Measurements from ENCODE around the gene EXOC5.

Gene EXOC5

GRCh38 chr14:57161583-57162234, 107.0 kb downstream of the EXOC5 start:
- Histone ChIP-seq H3K4me2 (ENCODE audit: low read length) (no peak overlapping the region), H3K27ac (no peak overlapping the region), H3K27me3 (ENCODE audit: control insufficient read depth, insufficient read depth, low read length) (no peaks in the 10 kb centered on the region), H3K79me2 (no peaks in the 10 kb centered on the region), H3K9me3 (ENCODE audit: control insufficient read depth, low read length) (no peaks in the 10 kb centered on the region), H3K36me3 (ENCODE audit: control insufficient read depth, insufficient read depth, low read length) (no peaks in the 10 kb centered on the region), H2AFZ (no peak overlapping the region), H3K4me3 (ENCODE audit: low read depth, low read length) (no peak overlapping the region), H3K4me1 (no peaks in the 10 kb centered on the region), H3K9ac (no peak overlapping the region)
- no peak for TF ChIP-seq CTCF (IDR thresholded peaks at IDR 0.05)

GRCh38 chr14:57160333-57160732, 108.4 kb downstream of the EXOC5 start:
- Histone ChIP-seq H3K4me1 (no peaks in the 10 kb centered on the region), H3K27ac (no peak overlapping the region), H3K79me2 (no peaks in the 10 kb centered on the region), H3K4me2 (ENCODE audit: low read length) (no peak overlapping the region), H3K9me3 (ENCODE audit: control insufficient read depth, low read length) (no peaks in the 10 kb centered on the region), H2AFZ (no peak overlapping the region), H3K36me3 (ENCODE audit: control insufficient read depth, insufficient read depth, low read length) (no peaks in the 10 kb centered on the region), H3K4me3 (ENCODE audit: low read depth, low read length) (no peak overlapping the region), H3K27me3 (ENCODE audit: control insufficient read depth, insufficient read depth, low read length) (no peaks in the 10 kb centered on the region), H3K9ac (no peak overlapping the region)
- no peak for TF ChIP-seq CTCF (IDR thresholded peaks at IDR 0.05)

GRCh38 chr14:57153286-57153685, 115.4 kb downstream of the EXOC5 start:
- H3K9me3 ChIP-seq (ENCODE audit: control insufficient read depth, low read length): no peaks in the 10 kb centered on the region
- H3K4me3 ChIP-seq (ENCODE audit: low read depth, low read length): no peak overlapping the region
- H3K36me3 ChIP-seq (ENCODE audit: control insufficient read depth, insufficient read depth, low read length): no peaks in the 10 kb centered on the region
- no peak overlapping the region for H3K9ac ChIP-seq
- no peak for TF ChIP-seq CTCF (IDR thresholded peaks at IDR 0.05)
- H3K27me3 ChIP-seq (ENCODE audit: control insufficient read depth, insufficient read depth, low read length): no peaks in the 10 kb centered on the region
- H3K4me1 ChIP-seq: no peaks in the 10 kb centered on the region
- no peak overlapping the region for H3K4me2 ChIP-seq (ENCODE audit: low read length)
- H3K79me2 ChIP-seq: no peaks in the 10 kb centered on the region
- no peak overlapping the region for H3K27ac ChIP-seq
- no peak overlapping the region for H2AFZ ChIP-seq
